AG09309 (cell line): ENCODE data around the gene CCDC127.

ENCODE experiments used
- DNase-seq: peaks from one replicate; pipeline ENCODE4 v3.0.0-alpha.2; 2010; ENCODE audit warnings: low read depth
- H3K4me3 ChIP-seq: 2 replicates; pipeline ENCODE4 v1.5.1; 2011; ENCODE audit warnings: mild to moderate bottlenecking, low read depth, low read length, moderate library complexity; ENCODE audit not compliant: control insufficient read depth
- TF ChIP-seq, protein P1 (sequence below): IDR thresholded peaks from 2 replicates; pipeline ENCODE4 v1.5.1; 2011; ENCODE audit warnings: mild to moderate bottlenecking, low read depth, low read length, inconsistent platforms; ENCODE audit not compliant: insufficient read depth, control insufficient read depth; ENCODE audit errors: missing control alignments

Gene CCDC127

DNA sequence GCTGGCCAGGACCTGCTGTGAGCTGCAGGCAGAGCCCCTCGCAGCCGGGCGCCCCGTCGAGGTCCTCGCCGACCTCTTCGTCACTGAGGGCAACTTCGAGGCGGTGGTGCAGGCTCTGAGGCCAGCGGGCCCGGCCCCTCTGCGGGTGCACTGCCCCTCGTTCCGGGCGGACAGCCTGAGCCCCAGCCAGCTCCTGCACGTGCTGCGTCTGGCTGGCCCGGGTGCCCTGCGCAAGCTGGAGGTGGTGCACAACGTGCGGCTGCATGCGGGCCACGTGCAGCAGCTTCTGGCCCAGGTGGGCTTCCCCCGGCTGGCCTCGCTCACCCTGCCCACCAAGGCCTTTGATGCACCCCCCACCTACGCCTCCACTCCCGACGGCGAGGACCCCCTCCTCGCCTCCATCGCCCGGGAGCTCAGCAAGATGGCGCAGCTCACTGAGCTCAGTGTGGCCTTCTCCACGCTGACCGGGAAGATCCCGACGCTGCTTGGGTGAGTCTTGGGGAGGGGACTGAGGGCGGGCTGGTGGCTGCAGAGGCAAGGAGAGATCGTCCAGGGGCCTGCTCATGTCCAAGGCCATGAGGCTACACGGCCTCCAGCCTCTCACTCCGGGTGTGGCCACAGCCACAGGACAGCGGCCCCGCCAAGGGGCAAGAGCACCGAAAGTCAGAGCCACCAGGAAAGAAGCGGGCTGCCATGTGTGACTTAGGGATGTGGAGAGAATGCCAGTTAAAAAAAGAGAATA, 25.8 kb downstream of the CCDC127 start:
- DNase-seq: no peak

DNA sequence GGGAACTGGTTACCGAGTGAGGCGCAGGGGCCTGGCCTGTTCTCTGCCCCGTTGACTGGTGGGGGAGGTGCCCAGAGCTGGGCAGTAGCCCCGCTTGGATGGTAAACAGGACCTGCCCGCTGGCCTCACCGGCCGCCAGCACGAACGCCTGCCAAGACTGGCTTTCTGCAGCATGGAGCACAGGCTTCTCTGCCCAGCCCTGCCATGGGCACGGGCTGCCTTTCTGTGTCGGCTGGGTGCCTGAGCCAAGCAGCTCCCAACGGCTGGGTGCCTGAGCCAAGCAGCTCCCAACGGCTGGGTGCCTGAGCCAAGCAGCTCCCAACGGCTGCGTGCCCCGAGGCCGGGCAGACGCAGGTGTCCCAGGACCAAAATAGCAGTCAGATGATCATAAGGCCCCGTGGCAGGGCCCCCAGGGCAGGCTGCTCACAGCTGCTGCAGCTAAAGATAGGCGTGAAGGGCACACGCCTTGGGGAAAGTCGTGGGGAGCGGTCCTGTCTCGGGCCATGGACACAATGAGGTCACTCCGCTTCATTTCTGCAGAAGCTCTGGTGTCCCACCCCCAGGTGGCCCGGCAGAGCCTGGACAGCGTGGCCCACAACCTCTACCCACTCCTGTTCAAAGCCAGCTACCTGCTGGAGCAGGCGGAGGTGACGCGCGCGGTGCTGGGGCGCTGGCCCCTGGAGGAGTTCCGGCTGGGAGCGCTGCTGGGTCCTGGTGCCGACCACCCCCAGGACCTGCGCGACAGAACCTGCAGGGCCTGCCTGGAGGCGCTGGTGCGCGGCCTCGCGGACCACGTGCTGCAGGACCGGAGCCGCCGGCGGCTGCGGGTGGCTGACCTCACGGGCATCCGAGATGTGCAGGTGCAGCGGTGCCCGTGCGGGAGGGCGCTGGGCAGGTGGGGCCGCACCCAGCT, 26.7 kb downstream of the CCDC127 start, which contains the start of gene LRRC14B:
Gene LRRC14B (plus strand): TSS at position 460 of the 913 bp plus-strand sequence. CDS start 44 bp downstream, at position 504.
- no peak within 1 kb of the TSS for H3K4me3 ChIP-seq
- DNase-seq: no peak
- TF ChIP-seq, protein P1, sequence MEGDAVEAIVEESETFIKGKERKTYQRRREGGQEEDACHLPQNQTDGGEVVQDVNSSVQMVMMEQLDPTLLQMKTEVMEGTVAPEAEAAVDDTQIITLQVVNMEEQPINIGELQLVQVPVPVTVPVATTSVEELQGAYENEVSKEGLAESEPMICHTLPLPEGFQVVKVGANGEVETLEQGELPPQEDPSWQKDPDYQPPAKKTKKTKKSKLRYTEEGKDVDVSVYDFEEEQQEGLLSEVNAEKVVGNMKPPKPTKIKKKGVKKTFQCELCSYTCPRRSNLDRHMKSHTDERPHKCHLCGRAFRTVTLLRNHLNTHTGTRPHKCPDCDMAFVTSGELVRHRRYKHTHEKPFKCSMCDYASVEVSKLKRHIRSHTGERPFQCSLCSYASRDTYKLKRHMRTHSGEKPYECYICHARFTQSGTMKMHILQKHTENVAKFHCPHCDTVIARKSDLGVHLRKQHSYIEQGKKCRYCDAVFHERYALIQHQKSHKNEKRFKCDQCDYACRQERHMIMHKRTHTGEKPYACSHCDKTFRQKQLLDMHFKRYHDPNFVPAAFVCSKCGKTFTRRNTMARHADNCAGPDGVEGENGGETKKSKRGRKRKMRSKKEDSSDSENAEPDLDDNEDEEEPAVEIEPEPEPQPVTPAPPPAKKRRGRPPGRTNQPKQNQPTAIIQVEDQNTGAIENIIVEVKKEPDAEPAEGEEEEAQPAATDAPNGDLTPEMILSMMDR: no peak

More for the DNA sequence above, 25.8 kb downstream of the CCDC127 start:
- no peak overlapping the region for H3K4me3 ChIP-seq
- TF ChIP-seq, protein P1: no peak

DNA sequence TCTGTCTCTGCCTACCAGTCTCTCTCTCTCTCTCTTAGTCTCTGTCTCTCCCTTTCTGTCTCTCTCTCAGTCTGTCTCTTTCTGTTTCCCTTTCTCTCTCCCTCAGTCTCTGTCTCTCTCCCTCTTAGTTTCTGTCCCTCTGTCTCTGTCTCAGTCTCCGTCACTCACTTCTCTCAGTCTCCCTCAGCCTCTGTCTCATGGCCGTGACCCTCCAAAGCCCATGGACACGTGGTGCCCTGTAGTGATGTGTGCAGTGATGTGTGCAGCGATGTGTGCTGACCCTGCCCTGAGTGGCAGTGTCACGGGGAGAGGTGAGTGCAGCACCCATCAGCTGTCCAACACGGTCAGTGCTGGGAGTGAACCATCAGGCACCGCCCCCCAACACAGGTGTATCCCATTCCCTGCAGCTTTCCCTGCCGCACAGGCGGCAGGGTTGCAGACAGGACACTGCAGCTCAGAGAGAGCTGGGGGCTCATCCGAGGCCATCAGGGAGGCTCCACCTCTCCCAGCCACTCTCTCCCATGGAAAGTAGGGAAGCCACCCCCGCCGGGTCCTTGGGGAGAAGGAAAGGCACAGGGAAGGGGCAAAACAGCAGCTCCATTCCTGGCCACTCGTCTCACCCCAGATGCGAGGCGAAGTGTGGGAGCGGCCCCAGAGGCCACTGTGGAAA, 27.5 kb downstream of the CCDC127 start:
- no peak overlapping the region for H3K4me3 ChIP-seq
- no peak for DNase-seq
- TF ChIP-seq, protein P1: no peak

DNA sequence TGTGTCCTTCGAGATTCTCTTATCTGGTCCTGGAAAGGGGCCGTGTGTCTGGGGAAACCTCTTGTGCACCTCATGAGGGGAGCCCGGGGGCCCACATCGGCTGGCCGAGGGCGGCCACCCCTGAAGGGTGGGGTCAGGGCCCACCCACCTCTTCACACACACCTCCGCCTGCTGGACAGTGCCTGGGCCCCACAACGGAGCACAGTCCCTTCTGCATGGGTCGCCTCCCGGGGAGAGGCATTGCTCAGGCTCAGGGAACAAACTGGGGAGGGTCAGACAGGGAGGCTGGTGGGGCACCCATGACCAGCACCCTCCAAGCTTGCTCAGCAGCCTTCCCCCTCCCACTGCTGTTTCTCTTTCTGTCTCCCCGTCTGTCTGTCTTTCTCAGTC, 28.0 kb downstream of the CCDC127 start:
- no peak overlapping the region for H3K4me3 ChIP-seq
- TF ChIP-seq, protein P1: no peak
- DNase-seq: no peak

DNA sequence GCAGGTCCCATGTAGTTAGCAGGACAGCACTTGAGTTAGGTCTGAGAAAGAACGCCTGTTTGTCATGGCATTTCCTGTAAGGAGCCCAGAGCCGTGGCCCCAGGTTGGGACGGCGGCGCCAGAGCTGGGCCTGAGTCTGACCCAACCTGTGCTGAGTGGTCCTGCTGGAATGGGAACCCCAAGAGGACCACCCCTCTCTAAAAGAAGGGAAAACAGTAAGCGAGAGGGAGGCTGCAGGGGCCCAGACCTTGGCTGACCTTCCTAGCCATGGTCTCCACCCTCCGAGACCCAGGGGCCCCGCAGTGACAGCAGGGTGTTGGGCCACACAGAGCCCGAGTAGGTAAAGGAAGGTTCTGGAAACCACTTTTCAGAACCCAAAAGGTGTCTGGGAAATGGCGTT, 28.5 kb downstream of the CCDC127 start:
- DNase-seq: no peak
- H3K4me3 ChIP-seq: no peak overlapping the region
- TF ChIP-seq, protein P1: no peak
